ENCODE measurements around the gene TRDN.

TRDN gene, protein sequence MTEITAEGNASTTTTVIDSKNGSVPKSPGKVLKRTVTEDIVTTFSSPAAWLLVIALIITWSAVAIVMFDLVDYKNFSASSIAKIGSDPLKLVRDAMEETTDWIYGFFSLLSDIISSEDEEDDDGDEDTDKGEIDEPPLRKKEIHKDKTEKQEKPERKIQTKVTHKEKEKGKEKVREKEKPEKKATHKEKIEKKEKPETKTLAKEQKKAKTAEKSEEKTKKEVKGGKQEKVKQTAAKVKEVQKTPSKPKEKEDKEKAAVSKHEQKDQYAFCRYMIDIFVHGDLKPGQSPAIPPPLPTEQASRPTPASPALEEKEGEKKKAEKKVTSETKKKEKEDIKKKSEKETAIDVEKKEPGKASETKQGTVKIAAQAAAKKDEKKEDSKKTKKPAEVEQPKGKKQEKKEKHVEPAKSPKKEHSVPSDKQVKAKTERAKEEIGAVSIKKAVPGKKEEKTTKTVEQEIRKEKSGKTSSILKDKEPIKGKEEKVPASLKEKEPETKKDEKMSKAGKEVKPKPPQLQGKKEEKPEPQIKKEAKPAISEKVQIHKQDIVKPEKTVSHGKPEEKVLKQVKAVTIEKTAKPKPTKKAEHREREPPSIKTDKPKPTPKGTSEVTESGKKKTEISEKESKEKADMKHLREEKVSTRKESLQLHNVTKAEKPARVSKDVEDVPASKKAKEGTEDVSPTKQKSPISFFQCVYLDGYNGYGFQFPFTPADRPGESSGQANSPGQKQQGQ

GRCh38 chr6:123636782-123637181 lies at the start of gene TRDN:
TSS of gene TRDN (minus strand) at chr6:123636950. CDS start at chr6:123636775, 175 bp downstream.
- FAIRE-seq, result no peak

- FAIRE-seq, result no peak
These were observed 45.3 kb upstream of the TRDN start for GRCh38 chr6:123681957-123682462.

- FAIRE-seq, result no peak
These were observed 41.1 kb upstream of the TRDN start for GRCh38 chr6:123677897-123678296.

GRCh38 chr6:123676793-123677192 lies 40.0 kb upstream of the TRDN start:
- no peak for FAIRE-seq

DNA sequence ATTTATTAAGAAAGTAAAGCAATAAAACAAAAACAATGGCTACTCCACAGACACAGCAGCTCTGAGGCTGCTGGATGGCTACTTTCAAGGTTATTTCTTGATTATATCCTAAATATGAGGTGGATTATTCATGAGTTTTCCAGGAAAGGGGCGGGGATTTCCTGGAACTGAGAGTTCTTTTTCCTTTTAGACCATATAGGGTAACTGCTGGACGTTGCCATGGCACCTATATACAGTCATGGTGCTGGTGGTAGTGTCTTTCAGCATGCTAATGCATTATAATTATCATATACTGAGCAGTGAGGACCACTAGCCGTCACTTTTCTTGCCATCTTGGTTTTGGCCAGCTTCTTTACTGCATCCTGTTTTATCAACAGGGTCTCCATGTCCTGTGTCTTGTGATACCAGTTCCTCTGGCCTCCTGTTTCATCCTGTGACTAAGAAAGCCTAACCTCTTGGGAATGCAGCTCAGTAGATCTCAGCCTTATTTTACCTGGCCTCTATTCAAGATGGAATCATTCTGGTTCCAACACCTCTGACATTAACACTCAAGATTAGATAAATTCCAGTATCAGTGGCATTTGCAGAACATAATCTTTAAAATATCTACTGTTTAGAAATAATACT lies 32.3 kb upstream of the TRDN start:
- no peak for FAIRE-seq

DNA sequence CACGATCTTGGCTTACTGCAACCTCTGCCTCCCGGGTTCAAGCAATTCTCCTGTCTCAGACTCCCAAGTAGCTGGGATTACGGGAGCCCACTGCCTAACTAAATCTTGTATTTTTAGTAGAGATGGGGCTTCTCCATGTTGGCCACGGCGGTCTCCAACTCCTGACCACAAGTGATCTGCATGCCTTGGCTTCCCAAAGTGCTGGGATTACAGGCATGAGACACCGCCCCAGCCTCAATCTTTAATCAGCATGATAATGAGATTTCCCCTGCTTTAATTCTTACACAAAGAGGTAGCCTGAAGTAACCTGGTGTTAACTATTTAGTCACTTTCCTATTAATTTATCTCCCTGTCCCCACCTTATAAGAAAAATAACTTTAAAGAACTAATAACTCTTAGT lies 31.3 kb upstream of the TRDN start:
- FAIRE-seq, result no peak

GRCh38 chr6:123663436-123663835 lies 26.7 kb upstream of the TRDN start:
- FAIRE-seq, result no peak

DNA sequence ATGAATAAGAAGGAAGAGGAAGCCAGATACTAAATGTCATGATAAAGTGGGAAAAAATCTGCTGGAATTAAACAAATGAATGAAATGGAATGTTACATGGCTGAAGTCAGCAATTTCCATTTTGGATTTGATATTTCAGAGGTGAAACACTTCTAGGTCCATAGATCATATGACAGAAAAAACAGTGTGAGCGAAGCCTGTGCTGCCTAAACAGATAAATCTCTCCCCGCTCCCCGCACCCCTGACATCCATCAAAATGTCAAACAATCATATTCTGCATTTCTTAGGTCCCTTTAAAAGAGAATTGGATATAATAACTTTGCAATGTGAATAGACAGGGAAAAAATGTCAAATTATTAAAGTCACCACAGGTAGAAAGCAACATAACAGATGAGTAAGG lies 26.0 kb upstream of the TRDN start:
- FAIRE-seq, result no peak

- FAIRE-seq, result no peak
These were observed 24.5 kb upstream of the TRDN start for GRCh38 chr6:123661105-123661891.

DNA sequence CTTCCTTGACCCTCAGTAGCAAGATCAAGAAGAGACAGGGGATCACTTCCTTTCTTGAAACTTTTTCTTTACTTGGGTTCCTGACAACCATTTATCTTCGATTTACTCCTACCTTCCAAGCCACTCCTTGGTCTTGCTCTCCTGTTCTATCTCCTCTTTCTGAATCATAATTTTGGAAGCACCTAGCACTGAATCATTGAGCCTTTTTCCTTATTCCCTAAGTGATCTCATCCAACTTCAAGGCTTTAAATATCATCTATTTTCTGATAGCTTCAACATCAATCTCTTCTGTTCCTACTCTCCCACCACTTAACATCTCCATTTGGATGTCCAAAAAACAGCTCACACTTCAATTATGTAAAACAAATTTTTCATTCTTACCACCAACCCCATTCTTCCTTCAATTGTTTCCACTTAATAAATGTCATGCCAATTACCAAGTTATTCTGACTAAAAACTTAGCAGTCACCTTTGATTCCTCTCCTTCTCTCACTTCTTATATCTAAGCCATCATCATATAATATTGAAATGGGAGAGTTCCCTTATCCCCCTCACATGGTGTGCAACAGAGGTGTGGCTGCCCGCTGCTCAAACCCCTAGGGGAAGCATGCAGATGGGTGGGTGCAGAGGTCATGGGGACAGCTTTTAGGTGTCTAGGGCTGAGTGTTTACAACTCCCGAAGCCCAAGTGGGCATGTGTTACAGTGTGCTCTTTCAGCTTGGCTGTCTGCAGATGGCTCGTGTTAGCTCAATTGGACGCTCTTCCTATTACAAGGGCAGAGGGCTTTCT lies 23.4 kb upstream of the TRDN start:
- no peak for FAIRE-seq

GRCh38 chr6:123658848-123659247 lies 22.1 kb upstream of the TRDN start:
- FAIRE-seq, result no peak

GRCh38 chr6:123655521-123656306 lies 19.0 kb upstream of the TRDN start:
- FAIRE-seq, result no peak

GRCh38 chr6:123648723-123649122 lies 12.0 kb upstream of the TRDN start:
- no peak for FAIRE-seq

DNA sequence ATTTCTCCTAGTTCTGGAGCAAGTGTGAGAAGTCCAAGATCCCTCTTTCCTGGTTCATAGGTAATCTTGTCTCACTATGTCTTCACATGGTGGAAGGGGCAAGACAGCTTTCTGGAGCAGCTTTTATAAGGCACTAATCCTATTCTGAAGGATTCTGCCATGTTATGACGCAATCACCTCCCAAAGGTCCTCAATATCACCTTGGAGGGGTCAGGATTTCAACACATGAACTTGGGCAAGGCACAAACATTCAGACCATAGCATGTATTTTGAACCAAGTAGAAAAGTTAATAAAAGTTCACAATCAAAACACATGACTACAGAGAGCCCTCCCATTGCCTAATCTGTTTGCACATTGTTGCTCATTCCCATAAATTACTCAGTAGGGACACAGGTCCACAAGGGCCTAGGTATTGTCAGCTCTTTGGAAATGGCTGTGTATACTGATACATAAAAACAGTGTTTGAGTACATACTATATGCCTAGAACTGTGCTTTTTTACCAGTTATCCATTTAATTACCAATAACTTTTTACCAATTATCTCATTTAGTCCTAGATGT lies 11.3 kb upstream of the TRDN start:
- FAIRE-seq, result no peak

DNA sequence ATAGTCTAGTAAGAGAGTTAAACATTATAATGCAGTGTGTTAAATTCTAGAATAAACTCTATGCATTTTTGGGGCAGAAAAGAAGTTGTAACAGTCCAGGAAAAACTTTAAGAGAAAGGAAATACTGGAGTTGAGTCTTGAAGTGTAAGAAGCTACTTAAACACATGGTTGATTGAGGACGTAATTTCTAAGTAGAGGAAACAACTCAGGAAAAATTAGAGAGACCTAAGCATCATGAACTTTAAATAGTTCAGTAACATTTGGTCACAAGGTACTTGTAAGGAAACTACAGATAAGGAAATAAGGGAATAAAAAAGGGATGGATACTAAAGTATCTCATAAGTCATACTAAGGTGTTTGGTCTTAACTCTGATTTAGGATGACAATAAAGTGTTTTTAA lies 4.7 kb upstream of the TRDN start:
- FAIRE-seq, result no peak

DNA sequence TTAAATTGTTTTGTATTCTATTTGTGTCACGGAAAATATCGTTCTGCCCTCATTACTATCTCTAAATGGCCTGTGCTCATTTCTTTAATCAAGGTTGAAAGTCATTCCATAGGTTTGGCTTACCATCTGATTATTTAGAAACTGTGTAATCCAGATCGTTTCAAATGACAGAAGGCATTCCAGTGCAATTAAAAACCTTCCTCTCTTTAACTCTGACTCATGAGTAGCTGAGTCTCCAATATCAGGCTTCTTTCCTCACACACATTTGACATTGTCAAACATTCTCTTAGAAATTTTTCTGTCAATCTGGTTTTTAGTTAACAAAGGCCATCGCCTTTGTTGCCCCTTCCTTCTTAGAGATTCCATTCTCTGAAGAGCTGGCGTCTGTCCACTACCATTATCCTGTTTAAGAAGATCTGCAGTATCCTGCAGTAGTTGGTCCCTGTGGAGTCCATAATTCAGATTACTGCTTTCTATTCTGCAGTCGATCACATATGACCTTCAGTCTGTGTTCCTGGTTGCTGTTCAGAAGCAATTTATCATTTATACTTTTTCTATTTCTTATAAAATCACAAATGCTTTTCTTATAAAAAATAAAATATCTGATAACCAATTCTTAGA lies 3.9 kb upstream of the TRDN start:
- FAIRE-seq, result no peak

DNA sequence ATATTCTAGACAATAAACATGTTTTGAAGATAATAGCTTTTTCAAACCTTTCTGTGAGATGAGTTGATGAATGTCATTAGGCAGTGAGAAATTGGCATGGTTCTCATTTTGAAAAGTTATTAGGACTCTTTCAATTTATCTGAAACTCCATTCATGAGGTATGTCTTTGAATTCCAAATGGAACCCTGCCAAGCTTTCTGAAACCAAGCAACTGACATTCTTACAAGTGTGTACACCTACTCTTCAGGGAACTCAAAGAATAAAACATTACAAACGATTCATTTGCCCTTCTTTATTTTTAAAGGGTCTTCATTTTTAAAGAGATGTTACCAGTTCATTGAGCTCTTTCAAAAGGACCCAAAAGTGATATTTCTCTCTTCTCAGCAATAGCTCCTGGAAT lies 2.1 kb upstream of the TRDN start:
- FAIRE-seq, result no peak

GRCh38 chr6:123636282-123636681 lies 468 bp downstream of the TRDN start:
- FAIRE-seq, result no peak

- no peak for FAIRE-seq
These were observed 1.2 kb downstream of the TRDN start for GRCh38 chr6:123635567-123635966.

- FAIRE-seq, result no peak
These were observed 1.6 kb downstream of the TRDN start for GRCh38 chr6:123635144-123635543.
